Astrocyte (in vitro differentiated cells and primary cell): ENCODE measurements around the gene MPP2.
"Not testable (repeated sequence)": the region's sequence is repeated elsewhere in the genome, so short reads cannot be mapped to it uniquely, and the experiment has no call there.

Experiments used
- CTCF ChIP-seq: IDR thresholded peaks from 2 replicates; pipeline ENCODE4 v1.5.1; 2011; ENCODE audit warnings: low read depth, mild to moderate bottlenecking, inconsistent platforms, low read length, moderate library complexity; ENCODE audit not compliant: insufficient read depth
- EZH2 ChIP-seq: IDR thresholded peaks from 2 replicates; pipeline ENCODE4 v1.6.1; 2012; ENCODE audit warnings: mild to moderate bottlenecking, low read length, inconsistent platforms; ENCODE audit not compliant: insufficient read depth

DNA sequence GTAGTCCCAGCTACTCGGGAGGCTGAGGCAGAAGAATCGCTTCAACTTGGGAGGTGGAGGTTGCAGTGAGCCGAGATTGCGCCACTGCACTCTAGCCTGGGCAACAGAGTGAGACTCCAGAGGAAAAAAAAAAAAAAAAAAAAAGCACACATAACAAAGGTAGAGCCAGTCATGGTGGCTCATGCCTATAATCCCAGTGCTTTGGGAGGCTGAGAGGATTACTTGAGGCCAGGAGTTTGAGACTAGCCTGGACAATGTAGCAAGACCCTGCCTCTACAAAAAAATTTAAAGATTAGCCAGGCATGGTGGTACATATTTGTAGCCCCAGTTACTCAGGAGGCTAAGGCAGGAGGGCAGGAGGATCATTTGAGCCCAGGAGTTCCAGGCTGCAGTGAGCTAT, 12.8 kb downstream of the MPP2 start:
- TF ChIP-seq CTCF, EZH2: not testable (repeated sequence)
